CD4-positive, CD25-positive, alpha-beta regulatory T cell (primary cell): ENCODE data around the gene COL5A2. TPM values are rescaled to one million over a fixed set of nuclear protein-coding genes. Genes with fewer than 3 reads are reported as not detected.
A peak's percentile ranks its signal among the peaks of the same experiment; 100 is the strongest.

Source experiments
- ATAC-seq, 2 donors: fragments of 150-1000 bp; cut with Tn5 transposase; one replicate each; pipeline ENCODE4 v1.10.0; 2021; ENCODE audit warnings: low read depth in 2 of 2, moderate number of reproducible peaks in 2 of 2, moderate library complexity in 1 of 2
- DNase-seq, 3 donors: peaks; one replicate each; pipeline versions ENCODE4 v3.0.0 to v3.0.0-alpha.2; 2012 to 2022; ENCODE audit warnings: mixed read lengths in 1 of 3
- H3K27ac ChIP-seq: one replicate; pipeline ENCODE4 v1.7.0; 2013; ENCODE audit warnings: mild to moderate bottlenecking, low read length; ENCODE audit not compliant: insufficient read depth, poor library complexity, severe bottlenecking
- H3K27me3 ChIP-seq: one replicate; pipeline ENCODE4 v1.7.0; 2013; ENCODE audit warnings: low read length; ENCODE audit not compliant: control insufficient read depth, insufficient read depth
- H3K36me3 ChIP-seq: one replicate; pipeline ENCODE4 v1.7.0; 2013; ENCODE audit warnings: mild to moderate bottlenecking, low read length, moderate library complexity; ENCODE audit not compliant: control insufficient read depth, insufficient read depth
- H3K4me1 ChIP-seq: 2 replicates; pipeline ENCODE4 v1.7.0; 2013; ENCODE audit warnings: mild to moderate bottlenecking, low read length; ENCODE audit not compliant: insufficient read depth, control insufficient read depth, poor library complexity, severe bottlenecking
- H3K4me3 ChIP-seq: one replicate; pipeline ENCODE4 v1.7.0; 2013; ENCODE audit warnings: low read depth, mild to moderate bottlenecking, low read length, moderate library complexity
- H3K9me3 ChIP-seq, 2 experiments: 1 replicate in 1 of 2; 2 replicates in 1 of 2; pipeline ENCODE4 v1.7.0; 2013; ENCODE audit warnings: low read length in 2 of 2, mild to moderate bottlenecking in 1 of 2, moderate library complexity in 1 of 2; ENCODE audit not compliant: control insufficient read depth in 2 of 2
- H3K27ac Mint-ChIP-seq, 3 donors: one replicate each; pipeline ENCODE4 v1.8.0; 2020 to 2022; ENCODE audit warnings: mild to moderate bottlenecking in 3 of 3, mixed read lengths in 3 of 3, moderate library complexity in 2 of 3
- H3K27me3 Mint-ChIP-seq: one replicate; pipeline ENCODE4 v1.8.0; 2022; ENCODE audit warnings: mild to moderate bottlenecking, mixed read lengths
- H3K36me3 Mint-ChIP-seq: one replicate; pipeline ENCODE4 v1.8.0; 2020; ENCODE audit warnings: mixed read lengths
- H3K4me1 Mint-ChIP-seq, 4 donors: one replicate each; pipeline ENCODE4 v1.8.0; 2020 to 2022; ENCODE audit warnings: mixed read lengths in 4 of 4, mild to moderate bottlenecking in 1 of 4
- H3K4me3 Mint-ChIP-seq, 4 donors: one replicate each; pipeline ENCODE4 v1.8.0; 2020 to 2022; ENCODE audit warnings: mild to moderate bottlenecking in 4 of 4, mixed read lengths in 4 of 4, moderate library complexity in 3 of 4
- H3K9me3 Mint-ChIP-seq, 7 donors: one replicate each; pipeline ENCODE4 v1.8.0; 2020 to 2022; ENCODE audit warnings: mixed read lengths in 7 of 7, mild to moderate bottlenecking in 3 of 7, moderate library complexity in 2 of 7
- polyA plus RNA-seq, 4 donors: library from polyadenylated mRNA; unstranded; fragments of 300-500 nt; fragmentation: Illumina TruSeq; gene quantifications; one replicate each; pipeline ENCODE4 v1.2.3, GENCODE V29; 2021
- total RNA-seq: library from RNA; stranded (reverse); gene quantifications from one replicate; pipeline ENCODE4 v1.2.3, GENCODE V29; 2022

Gene COL5A2
- total and polyA plus RNA-seq, 5 donors from 2014 or later: 0.15 to 0.25 (median 0.22) TPM; not detected in 2

- H3K27me3 Mint-ChIP-seq: no peaks in the 10 kb centered on the region
- H3K36me3 ChIP-seq: no peaks in the 10 kb centered on the region
- no peaks in the 10 kb centered on the region for H3K36me3 Mint-ChIP-seq
- H3K9me3 ChIP-seq: no peaks in the 10 kb centered on the region
- no peaks in the 10 kb centered on the region for H3K27me3 ChIP-seq
- H3K4me1 Mint-ChIP-seq: no peaks in the 10 kb centered on the region
- H3K9me3 Mint-ChIP-seq: peaks cover 0 to 3% (median 0%) of the 10 kb centered on the region in 7 donors
- no peak overlapping the region for H3K4me3 Mint-ChIP-seq
- H3K27ac ChIP-seq: no peak overlapping the region
- no peaks in the 10 kb centered on the region for H3K4me1 ChIP-seq
- ATAC-seq: no peak
- H3K27ac Mint-ChIP-seq: no peak overlapping the region
- H3K4me3 ChIP-seq: no peak overlapping the region
- no peak for DNase-seq
Measured at GRCh38 chr2:189113963-189114362, 65.6 kb downstream of the COL5A2 start.

GRCh38 chr2:189111063-189111715, 68.4 kb downstream of the COL5A2 start:
- H3K4me1 Mint-ChIP-seq: no peaks in the 10 kb centered on the region
- no peaks in the 10 kb centered on the region for H3K36me3 ChIP-seq
- H3K4me3 ChIP-seq: no peak overlapping the region
- no peak overlapping the region for H3K27ac ChIP-seq
- H3K9me3 Mint-ChIP-seq: peaks cover 0 to 3% (median 0%) of the 10 kb centered on the region in 7 donors
- H3K4me1 ChIP-seq: no peaks in the 10 kb centered on the region
- H3K27me3 Mint-ChIP-seq: no peaks in the 10 kb centered on the region
- no peak for DNase-seq
- no peak overlapping the region for H3K4me3 Mint-ChIP-seq
- ATAC-seq: no peak
- no peak overlapping the region for H3K27ac Mint-ChIP-seq
- no peaks in the 10 kb centered on the region for H3K9me3 ChIP-seq
- H3K27me3 ChIP-seq: no peaks in the 10 kb centered on the region
- H3K36me3 Mint-ChIP-seq: no peaks in the 10 kb centered on the region

- Histone ChIP-seq H3K4me3 (no peak overlapping the region), H3K4me1 (no peaks in the 10 kb centered on the region), H3K9me3 (no peaks in the 10 kb centered on the region), H3K27ac (no peak overlapping the region), H3K36me3 (no peaks in the 10 kb centered on the region), H3K27me3 (no peaks in the 10 kb centered on the region)
- Mint-ChIP-seq H3K36me3 (no peaks in the 10 kb centered on the region), H3K4me1 (peaks cover 0 to 3% (median 0%) of the 10 kb centered on the region in 4 donors), H3K27me3 (no peaks in the 10 kb centered on the region), H3K4me3 (no peak overlapping the region), H3K9me3 (peaks cover 0 to 3% (median 0%) of the 10 kb centered on the region in 7 donors), H3K27ac (no peak overlapping the region)
- no peak for ATAC-seq
- DNase-seq: no peak
Measured at GRCh38 chr2:189109921-189110397, 69.6 kb downstream of the COL5A2 start.

GRCh38 chr2:189104934-189105333, 74.6 kb downstream of the COL5A2 start:
- no peaks in the 10 kb centered on the region for H3K36me3 Mint-ChIP-seq
- no peak for ATAC-seq
- DNase-seq: no peak
- no peaks in the 10 kb centered on the region for H3K4me1 ChIP-seq
- H3K9me3 Mint-ChIP-seq: no peaks in the 10 kb centered on the region
- H3K27me3 Mint-ChIP-seq: no peaks in the 10 kb centered on the region
- no peaks in the 10 kb centered on the region for H3K36me3 ChIP-seq
- H3K27me3 ChIP-seq: no peaks in the 10 kb centered on the region
- H3K9me3 ChIP-seq: no peaks in the 10 kb centered on the region
- peaks cover 0 to 7% (median 0%) of the 10 kb centered on the region in 4 donors for H3K4me1 Mint-ChIP-seq
- H3K4me3 ChIP-seq: peak overlapping the region; percentile 8
- no peak overlapping the region for H3K27ac ChIP-seq
- no peak overlapping the region for H3K27ac Mint-ChIP-seq
- H3K4me3 Mint-ChIP-seq: peak overlapping the region in 1 of 4 donors; percentile 51

GRCh38 chr2:189102735-189103134, 76.8 kb downstream of the COL5A2 start:
- Histone ChIP-seq H3K9me3 (no peaks in the 10 kb centered on the region), H3K4me3 (no peak overlapping the region), H3K36me3 (no peaks in the 10 kb centered on the region), H3K27ac (no peak overlapping the region), H3K4me1 (no peaks in the 10 kb centered on the region), H3K27me3 (no peaks in the 10 kb centered on the region)
- Mint-ChIP-seq H3K27me3 (no peaks in the 10 kb centered on the region), H3K9me3 (no peaks in the 10 kb centered on the region), H3K4me1 (peaks cover 0 to 7% (median 0%) of the 10 kb centered on the region in 4 donors), H3K4me3 (no peak overlapping the region), H3K27ac (no peak overlapping the region), H3K36me3 (no peaks in the 10 kb centered on the region)
- DNase-seq (no peak), ATAC-seq (no peak)

- Mint-ChIP-seq H3K27me3 (no peaks in the 10 kb centered on the region), H3K9me3 (no peaks in the 10 kb centered on the region), H3K27ac (no peak overlapping the region), H3K36me3 (no peaks in the 10 kb centered on the region), H3K4me1 (no peaks in the 10 kb centered on the region), H3K4me3 (no peak overlapping the region)
- ATAC-seq (no peak), DNase-seq (no peak)
- Histone ChIP-seq H3K9me3 (no peaks in the 10 kb centered on the region), H3K27ac (no peak overlapping the region), H3K4me1 (no peaks in the 10 kb centered on the region), H3K27me3 (no peaks in the 10 kb centered on the region), H3K36me3 (no peaks in the 10 kb centered on the region), H3K4me3 (no peak overlapping the region)
Measured at GRCh38 chr2:189097934-189098333, 81.6 kb downstream of the COL5A2 start.

- no peak for ATAC-seq
- H3K9me3 Mint-ChIP-seq: no peaks in the 10 kb centered on the region
- Histone ChIP-seq H3K4me3 (no peak overlapping the region), H3K27me3 (no peaks in the 10 kb centered on the region), H3K4me1 (no peaks in the 10 kb centered on the region), H3K27ac (no peak overlapping the region), H3K36me3 (no peaks in the 10 kb centered on the region), H3K9me3 (no peaks in the 10 kb centered on the region)
- H3K27me3 Mint-ChIP-seq: no peaks in the 10 kb centered on the region
- no peaks in the 10 kb centered on the region for H3K4me1 Mint-ChIP-seq
- no peak for DNase-seq
- H3K4me3 Mint-ChIP-seq: no peak overlapping the region
- H3K36me3 Mint-ChIP-seq: no peaks in the 10 kb centered on the region
- no peak overlapping the region for H3K27ac Mint-ChIP-seq
Measured at GRCh38 chr2:189096769-189097447, 82.7 kb downstream of the COL5A2 start.

GRCh38 chr2:189095101-189095500, 84.5 kb downstream of the COL5A2 start:
- Mint-ChIP-seq H3K27me3 (no peaks in the 10 kb centered on the region), H3K4me1 (no peaks in the 10 kb centered on the region), H3K27ac (no peak overlapping the region), H3K9me3 (no peaks in the 10 kb centered on the region), H3K36me3 (no peaks in the 10 kb centered on the region), H3K4me3 (no peak overlapping the region)
- no peaks in the 10 kb centered on the region for H3K27me3 ChIP-seq
- H3K4me3 ChIP-seq: no peak overlapping the region
- no peak overlapping the region for H3K27ac ChIP-seq
- H3K9me3 ChIP-seq: no peaks in the 10 kb centered on the region
- DNase-seq: no peak
- no peak for ATAC-seq
- no peaks in the 10 kb centered on the region for H3K4me1 ChIP-seq
- no peaks in the 10 kb centered on the region for H3K36me3 ChIP-seq
